Stimulated activated CD4-positive, alpha-beta T cell treated with anti-CD3 and anti-CD28 coated beads, Interleukin-4, amount 100 ng/mL, for 4 hours (primary cell): ENCODE results near the gene RASA3.

Source experiments
- DNase-seq, 2 experiments: peaks; one replicate each; pipeline ENCODE4 v3.0.0-alpha.2; 2020

Gene RASA3

DNA sequence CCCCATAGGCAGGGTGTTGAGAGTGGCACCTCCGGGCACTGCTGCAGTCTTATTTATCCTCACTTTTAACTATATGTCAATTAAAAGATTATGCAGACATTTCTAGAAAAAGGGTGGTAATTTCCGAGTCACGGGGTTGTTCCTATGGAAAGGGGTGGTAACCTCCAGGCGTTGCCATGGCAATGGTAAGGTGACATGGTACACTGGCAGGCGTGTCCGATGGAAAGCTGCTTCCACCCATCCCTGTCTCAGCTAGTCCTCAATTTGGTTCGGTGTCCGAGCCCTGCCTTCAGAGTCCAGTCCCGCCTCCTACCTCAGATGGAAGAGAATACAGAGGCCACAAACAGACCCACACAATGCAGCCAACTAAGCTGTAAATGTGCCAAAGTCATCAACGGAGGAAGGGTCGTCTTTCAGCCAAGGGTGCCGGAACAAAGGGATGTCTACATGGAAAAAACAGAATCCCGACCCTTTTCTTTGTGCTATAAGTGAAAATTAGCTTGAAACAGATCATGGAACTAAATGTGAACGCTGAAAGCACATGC is 85.9 kb downstream of the RASA3 start:
- DNase-seq: no peak

DNA sequence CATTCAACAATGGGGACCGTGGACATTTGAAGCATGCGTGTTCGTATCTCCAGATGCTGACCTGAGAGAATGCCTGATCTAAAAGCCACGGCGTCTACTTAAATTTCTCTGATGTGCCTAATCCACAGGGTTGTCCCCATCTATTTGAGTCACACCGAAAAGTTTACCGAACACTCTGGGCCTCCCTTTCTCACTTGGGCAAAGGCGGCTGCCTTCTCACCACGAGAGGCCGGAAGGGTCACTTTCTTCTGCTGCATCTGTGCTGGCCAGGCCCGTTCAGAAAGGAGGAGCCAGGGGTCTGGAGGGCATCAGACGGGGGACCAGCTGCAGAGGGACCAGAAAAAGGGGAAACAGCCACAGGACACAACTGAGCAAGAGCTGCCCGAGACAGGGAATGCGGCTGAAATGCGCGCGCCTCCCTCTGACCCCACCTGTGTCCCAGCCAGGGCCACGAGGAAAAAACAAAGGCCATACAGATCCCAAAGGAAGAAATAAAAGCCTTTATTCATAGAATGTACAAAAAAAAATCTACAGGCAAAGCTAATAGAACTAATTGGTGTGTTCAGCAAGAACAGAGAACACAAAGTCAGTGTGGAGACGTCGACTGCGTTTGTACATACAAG is 87.2 kb downstream of the RASA3 start:
- no peak for DNase-seq

DNA sequence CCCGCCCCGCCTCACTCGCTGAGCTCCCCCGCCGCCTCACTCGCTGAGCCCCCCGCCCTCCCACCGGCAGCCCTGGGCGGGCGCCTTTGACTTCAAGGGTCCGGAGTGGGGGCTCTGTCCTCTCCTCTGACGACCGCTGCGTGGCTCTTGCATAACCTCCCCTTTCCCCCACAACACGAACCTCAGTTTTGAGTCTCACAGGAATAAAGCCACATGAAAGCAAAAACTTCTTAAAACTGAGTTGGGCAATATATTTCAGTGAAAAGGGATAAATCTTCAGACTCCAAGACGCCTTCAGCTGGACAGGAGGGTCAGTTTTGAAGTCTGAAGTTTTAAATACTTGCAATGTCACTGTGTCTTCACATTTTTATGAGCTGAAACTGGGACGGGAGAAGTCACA is 87.9 kb downstream of the RASA3 start:
- DNase-seq: no peak

DNA sequence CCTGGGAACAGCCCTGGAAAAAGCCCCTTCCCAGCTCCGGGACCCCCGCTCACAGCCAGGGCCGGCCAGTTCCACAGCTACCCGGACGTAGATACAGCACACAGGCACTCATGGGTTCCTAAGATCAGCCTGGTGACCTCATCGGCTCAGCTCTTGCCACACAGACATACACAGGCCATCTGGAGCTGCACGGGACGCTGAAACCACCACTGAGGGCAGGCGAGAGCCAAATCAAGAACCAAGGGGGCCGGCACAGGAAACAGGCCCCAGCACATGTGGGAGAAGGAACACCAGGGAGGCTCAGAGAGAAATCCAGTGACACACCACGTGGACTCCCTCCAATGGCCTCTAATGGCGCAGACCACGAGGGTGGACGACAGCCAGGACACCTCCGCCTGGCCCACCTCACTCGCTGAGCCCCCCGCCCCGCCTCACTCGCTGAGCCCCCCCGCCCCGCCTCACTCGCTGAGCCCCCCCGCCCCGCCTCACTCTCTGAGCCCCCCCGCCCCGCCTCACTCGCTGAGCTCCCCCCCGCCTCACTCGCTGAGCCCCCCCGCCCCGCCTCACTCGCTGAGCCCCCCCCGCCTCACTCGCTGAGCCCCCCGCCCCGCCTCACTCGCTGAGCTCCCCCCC is 88.9 kb downstream of the RASA3 start:
- DNase-seq: no peak

DNA sequence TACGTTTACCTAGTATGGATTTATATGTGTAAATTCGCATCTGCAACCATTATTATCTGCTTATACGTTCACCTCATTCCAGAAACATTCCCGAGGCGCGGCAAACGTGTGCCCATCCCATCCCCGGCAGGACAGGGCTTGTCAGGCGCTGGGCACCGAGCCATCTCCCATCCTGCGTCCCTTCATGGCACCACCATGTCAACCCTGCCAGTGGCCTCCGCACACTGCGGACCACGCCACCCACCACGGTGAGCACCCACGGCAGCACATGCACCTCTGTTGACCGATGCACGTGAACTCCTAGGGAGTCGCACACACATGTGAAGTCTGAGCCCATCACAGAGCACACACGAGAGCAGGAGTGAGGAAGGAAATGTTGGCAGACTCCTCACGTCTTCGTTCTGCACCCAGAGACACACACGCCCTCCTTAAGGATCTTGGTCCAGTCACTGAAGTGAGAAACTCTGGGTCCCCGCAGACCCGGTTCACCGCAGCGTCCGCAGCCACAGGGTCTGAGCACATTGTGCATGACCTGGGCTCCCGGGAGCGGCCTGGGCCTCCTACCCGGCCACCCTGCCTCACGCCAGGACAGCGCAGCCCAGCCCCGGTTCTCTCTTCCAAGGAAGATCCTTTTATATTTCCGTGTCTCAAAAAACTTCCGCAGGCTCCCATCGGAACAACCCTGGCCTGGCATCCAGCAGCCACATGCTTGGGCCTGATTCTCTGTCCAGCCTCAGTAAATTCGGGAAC is 90.2 kb downstream of the RASA3 start:
- DNase-seq: no peak

DNA sequence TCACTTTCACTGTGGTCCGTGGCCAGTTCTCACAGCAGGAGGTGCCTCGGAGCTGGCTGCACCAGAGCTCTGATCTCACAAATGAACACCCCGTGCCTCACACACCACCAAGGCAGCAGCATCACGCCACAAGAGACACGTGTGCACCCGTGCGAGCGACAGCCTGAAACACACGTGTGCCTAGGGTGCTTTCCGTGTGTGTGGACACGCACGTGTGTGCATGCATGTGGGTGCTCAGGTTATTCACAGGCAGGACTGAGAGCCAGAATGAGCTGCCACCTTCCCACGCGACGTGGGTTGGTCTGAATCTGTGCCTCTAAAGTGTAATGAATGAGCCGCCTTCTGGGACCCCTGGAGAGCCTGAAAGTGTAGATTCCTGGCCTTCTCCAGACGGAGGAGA is 90.9 kb downstream of the RASA3 start:
- DNase-seq: no peak

DNA sequence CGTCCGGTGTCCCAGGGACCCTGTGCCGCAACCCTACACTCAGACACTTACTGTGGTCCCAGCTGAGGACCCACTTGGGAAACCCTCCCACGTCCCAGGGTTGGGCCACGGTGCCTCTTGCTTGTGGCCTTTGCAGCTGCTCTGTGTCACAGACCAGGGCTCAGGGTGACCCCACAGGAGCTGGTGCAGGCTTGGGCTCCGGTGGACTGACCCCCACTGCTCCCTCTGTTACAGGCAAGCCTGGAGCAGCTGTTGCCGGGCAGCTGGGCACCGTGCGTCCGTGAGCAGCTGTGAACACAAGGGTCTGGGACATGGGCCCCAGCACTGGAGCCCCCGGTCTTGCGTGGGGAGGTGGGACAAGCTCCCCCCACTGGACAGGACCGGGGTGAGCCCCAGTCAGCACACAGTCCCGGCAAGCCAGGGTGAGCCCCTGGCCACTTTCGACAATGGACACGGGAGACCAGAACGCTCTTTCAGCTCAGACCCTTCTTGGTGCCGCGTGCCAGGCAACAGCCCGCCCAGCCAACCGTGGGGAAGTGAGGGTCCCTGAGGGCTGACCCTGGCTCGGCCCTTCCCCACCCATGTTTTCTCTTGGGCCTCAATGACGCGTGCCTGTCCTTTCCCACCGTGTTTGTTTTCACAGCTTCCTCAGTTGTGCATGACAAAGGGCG is 92.8 kb downstream of the RASA3 start:
- no peak for DNase-seq

DNA sequence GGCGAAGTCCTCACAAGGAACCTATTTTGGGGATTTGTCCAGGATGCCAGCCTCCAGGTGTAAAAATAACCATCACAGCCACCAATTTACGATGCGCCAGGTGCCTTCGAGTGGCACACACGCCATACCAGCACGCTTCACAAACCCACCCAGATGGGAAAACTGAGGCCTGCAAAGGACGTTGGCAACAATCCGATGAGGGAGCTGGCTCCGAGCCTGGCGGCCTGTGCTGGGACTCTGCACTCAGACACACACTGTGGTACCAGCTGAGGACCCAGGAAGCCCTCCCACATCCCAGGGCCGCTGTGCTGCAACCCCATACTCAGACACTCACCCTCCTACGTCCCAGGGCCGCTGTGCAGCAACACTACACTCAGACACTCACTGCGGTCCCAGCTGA is 93.5 kb downstream of the RASA3 start:
- DNase-seq: no peak

DNA sequence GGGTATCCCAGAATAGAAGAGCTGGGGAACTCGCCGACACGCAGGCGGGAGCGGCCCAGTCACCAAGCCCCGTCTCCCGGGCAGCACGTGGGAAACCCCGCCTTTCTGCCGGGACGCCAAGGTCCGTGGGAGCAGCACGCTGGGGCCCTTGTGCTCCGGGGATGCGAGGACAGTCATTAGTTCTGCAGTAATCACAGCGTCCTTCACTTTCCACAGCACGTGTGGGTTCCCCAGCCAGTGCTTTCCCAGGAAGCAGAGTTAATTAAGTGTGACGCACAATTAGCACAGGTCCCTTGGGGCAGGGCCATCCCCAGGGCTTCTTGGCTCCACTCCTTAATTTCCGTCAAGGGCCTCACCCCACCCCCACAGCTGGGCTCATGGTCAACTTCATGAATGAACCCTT is 94.2 kb downstream of the RASA3 start:
- no peak for DNase-seq

DNA sequence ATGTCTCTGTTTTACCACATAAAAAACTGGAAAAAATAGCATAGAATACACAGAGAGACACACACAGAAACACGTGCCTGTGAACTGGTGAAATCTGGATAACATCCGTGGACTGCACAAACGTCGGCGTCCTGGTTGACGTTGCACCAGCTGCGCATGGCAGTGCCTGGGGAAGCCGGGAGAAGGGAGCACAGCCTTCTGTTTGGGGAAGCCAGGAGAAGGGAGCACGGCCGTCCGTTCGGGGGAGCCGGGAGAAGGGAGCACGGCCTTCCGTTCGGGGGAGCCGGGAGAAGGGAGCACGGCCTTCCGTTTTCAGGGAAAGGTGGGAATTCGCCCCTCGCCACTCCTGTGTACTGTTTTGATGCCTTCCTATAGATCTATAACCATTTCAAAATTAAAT is 94.7 kb downstream of the RASA3 start:
- no peak for DNase-seq

DNA sequence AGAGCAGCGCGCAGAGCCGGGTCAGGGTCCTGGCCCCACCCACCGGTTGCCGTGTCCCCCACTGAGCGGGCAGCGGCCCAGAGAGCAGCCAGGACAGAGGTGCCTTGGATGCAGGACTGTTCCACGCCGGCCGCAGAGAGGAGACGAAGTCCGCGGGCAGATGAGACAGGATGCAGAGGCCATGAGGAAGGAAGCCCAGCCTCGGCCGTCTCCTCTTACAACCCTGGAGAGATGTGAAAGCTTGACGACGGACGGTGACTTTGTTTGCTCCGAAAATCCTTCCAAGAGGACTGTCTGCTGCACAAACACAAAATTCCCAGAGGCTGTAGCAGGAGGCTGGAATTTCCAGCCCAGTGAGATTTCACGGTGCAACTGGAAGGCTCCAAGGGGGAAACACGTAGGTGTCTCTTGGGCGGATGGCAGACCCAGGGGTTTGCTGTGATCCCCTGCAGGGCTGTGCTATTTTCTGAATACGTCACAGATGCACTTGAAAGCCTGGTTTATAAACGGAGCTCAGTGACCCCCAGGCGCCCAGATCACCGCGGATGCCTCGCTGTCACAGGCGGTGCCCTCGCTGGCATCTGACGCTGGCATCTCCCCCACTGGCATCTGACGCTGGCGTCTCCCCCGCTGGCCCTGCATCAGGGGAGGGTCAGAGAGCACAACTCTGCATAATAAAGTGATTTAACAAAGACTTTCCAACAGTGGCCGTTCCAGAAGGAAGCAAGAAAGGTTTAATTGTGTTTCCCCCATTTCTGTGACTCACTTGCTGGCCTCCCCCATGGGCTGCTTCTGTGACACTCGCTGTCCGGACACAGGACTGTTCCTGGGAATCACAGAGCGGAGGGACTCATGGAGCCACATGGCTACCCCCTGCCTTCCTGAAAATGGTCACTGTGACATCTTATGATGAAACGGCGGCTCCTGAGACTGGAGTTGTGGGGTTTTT is 96.6 kb downstream of the RASA3 start:
- no peak for DNase-seq

DNA sequence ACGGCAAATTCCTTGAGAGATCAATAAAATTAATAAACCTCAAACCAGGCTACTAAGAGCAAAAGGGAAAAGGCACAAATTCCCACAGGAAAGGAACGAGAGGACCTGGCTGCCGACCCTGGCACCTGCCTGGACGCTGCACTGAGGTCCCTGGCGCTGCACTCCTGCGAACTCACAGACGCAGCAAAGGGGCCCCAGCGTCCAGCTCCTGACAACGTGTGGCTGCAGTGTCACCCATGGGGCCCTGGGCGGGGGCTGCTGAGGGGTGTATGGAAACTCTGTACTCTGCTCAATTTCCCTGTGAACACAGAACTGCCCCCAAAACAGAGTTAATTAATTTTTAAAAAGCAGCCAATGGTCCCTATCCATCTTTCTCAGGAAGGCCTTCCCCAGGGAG is 97.2 kb downstream of the RASA3 start:
- DNase-seq: no peak

DNA sequence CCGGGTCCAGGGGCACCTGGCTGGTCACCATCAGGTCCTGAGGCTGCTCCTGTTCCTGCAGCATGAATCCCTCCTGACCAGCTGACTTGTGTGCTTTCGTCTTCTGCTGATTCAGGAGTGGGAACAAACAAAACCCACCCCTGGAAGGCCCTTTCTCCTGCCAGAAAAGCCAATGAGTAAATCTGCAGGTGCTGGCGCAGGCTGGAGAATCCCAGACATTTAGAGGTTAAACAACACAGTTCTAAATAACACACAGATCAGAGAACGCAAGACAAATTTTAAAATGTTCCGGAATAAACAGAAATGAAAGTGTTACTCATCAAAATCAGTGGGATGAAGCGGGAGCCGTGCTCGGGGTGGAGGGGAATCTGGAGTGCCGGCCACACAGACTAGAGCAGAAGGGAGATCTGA is 97.9 kb downstream of the RASA3 start:
- no peak for DNase-seq

DNA sequence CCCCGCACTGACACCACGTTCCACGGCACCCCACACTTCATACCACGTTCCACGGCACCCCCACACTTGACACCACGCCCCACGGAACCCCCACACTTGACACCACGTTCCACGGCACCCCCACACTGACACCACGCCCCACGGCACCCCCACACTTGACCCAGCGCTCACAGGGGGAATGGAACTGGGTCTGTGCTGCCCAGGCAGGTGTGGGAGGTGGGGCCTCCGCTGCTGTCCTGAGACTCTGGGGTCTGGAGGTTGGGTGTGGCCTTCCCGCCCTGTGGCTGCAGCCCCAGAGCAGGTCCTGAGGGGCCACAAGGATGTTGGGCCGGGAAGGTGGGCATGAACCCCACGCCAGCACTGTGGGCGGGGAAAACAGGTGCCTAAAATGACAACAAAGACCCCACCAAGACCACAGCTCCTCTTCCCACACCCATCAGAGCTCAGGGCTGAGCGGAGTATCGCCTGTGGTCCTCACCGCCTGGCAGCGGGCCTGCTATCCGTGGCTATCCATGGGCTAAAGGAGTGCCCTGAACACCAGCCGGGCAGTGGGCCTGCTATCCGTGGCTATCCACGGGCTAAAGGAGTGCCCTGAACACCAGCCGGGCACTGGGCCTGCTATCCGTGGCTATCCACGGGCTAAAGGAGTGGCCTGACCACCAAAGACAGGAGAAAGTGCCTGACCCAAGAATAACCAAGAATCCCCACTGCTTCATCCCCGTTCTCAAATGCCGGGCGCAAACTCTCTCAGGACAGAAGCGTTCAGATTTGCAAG is 98.7 kb downstream of the RASA3 start:
- DNase-seq: no peak

DNA sequence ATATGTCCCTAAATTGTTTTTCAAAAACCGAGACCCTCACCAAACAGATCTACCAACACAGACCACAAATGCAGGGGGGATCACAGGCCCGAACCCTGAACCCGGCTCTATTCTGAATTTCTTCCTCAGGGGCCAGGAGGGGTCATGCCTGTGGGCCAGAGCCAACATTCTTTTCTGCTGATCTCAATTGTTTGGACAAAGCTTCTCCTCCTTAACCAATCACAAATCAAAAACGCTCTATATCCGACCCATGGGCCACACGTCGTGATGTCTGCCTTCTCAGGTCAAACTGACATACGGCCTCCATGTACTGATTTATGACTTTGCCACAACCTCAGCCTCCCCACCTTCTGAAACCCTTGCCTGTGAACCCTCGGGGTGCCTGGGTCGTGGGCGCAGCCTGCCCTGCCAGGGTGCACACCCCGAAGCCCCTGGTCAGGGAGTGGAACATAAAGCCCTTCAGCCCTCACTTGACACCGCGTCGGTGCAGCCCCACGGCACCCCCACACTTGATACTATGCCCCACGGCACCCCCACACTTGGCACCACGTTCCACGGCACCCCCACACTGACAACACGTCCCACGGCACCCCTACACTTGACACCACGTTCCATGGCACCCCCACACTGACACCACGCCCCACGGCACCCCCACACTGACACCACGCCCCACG is 100.2 kb downstream of the RASA3 start:
- DNase-seq: no peak

DNA sequence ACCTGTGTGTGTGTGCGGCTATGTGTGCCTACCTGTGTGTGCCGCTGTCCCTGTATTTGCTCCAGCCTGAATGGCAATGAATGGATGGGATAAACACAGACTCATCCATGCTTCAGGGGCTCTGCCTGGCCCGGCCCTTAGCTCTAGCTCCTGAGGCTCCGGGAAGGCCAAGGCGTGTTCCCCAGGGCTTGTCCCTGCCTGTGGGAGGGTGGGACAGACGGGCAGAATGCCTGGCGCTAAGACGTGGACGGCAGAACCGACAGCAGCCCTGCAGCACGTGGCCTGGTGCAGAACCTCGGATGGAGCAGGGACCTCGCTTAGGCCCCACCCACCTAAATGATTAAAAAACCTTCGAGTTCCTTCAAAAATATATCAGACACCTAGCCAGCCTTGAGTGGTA is 100.8 kb downstream of the RASA3 start:
- no peak for DNase-seq

DNA sequence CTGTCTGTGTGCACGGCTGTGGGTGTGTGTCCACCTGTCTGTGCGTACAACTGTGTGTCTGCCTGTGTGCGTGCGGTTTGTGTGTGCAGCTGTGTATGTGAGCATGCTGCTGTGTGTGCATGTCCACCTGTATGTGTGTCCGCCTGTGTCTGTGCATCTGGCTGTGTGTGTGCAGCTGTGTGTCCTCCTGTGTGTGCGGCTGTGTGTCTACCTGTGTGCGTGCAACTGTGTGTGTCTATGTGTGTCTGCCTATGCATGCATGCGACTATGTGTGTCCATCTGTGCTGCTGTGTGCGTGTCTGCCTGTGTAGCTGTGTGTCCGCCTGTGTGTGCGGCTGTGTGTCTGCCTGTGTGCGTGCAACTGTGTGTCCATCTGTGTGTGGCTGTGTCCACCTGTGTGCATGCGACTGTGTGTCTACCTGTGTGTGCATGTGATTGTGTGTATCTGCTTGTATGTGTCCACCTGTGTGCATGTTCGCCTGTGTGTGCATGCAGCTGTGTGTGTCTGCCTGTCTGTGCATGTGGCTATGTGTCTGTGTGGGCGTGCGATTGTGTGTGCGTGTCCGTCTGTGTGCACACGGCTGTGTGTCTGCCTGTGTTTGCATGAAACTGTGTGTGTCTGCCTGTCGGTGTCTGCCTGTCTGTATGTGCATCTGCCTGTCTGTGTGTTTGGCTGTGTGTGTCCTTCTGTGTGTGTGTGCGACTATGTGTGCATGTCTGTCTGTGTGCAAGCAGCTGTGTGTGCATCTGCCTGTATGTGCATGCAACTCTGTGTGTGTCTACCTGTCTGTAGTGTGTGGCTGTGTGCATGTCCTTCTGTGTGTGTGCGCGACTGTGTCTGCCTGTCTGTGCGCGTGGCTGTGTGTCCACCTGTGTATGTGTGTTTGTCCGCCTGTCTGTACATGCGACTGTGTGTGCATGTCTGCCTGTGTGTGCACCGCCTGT is 101.5 kb downstream of the RASA3 start:
- DNase-seq: no peak

DNA sequence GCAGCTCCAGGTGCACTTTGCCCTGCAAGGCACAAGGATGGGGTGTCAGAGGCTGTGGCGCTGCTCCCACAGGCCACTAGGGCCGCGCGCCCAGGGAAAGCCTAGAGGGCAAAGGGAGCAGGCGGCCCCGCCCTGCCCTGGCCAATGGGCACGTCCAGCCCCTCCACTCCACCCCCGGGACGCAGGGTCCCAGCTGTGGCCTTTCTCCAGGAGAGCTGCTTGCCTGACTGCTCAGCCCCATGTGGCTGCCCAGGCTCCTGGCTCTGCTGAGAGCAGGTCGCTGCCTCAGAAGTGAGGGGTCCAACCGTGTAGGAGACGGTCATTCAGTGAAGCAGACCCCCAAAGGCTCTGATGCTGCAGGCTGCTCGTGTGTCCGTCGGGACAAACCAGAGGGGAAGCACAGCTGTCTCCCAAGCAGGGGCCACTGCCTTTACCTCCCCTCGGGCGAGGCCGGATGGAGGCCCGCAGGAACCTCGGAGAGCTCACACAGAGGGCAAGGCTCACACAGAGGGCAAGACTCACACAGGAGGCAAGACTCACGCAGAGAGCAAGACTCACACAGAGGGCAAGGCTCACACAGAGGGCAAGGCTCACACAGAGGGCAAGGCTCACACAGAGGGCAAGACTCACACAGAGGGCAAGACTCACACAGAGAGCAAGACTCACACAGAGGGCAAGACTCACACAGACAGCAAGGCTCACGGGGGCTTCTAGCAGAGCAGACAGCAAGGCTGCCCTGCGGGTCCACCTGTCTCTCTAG is 102.4 kb downstream of the RASA3 start:
- DNase-seq: no peak

DNA sequence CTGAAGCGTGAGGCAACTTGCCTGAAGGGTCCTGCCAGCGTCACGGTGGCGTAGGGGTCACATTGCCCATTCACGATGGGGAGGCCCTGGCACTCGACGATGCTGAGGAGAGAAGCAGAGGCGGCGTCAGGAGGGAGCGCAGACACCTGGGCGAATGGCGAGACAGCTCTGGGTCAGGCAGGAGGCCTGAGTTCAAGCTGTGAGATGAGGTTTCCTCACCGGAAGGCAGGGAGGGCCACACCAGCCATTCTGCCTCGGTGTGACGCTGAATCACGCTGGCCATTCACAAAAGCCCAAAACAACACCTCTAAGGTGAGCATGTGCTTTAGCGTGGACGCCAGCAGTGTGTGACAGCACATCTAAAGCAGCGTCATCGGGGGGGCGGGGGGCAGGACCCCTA is 104.6 kb downstream of the RASA3 start:
- no peak for DNase-seq
